HG03520 (cell line): ENCODE results near the gene BMP5.

Source experiments
- ATAC-seq: cut with Tn5 transposase; IDR thresholded peaks from one replicate; pipeline ENCODE4 v1.9.1; 2021; ENCODE audit warnings: mild to moderate bottlenecking, moderate library complexity; ENCODE audit not compliant: unreplicated experiment

BMP5 gene

GRCh38 chr6:55726144-55726543 is 149.2 kb downstream of the BMP5 start:
- ATAC-seq: no peak

- ATAC-seq: no peak
These were observed 160.6 kb downstream of the BMP5 start for GRCh38 chr6:55714831-55715230.

DNA sequence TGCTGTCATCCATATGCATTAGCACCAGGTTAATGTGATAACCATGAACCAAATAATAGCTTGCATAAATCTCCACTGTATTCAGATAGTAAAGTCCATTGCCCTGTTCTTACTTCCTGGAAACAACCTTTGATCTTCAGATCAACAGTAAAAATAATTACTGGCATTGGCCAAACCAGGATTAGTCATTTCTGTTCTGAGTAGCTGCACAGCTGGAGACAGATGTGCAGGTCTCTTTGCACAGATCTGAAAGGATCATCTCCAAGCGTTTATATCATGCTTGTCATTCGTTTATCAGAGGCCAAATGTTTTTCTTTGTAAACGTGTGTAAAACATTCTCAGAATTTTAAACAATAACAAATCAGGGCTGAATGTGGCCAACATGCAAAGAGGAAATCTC is 162.0 kb downstream of the BMP5 start:
- no peak for ATAC-seq

GRCh38 chr6:55708711-55709110 is 166.7 kb downstream of the BMP5 start:
- no peak for ATAC-seq

DNA sequence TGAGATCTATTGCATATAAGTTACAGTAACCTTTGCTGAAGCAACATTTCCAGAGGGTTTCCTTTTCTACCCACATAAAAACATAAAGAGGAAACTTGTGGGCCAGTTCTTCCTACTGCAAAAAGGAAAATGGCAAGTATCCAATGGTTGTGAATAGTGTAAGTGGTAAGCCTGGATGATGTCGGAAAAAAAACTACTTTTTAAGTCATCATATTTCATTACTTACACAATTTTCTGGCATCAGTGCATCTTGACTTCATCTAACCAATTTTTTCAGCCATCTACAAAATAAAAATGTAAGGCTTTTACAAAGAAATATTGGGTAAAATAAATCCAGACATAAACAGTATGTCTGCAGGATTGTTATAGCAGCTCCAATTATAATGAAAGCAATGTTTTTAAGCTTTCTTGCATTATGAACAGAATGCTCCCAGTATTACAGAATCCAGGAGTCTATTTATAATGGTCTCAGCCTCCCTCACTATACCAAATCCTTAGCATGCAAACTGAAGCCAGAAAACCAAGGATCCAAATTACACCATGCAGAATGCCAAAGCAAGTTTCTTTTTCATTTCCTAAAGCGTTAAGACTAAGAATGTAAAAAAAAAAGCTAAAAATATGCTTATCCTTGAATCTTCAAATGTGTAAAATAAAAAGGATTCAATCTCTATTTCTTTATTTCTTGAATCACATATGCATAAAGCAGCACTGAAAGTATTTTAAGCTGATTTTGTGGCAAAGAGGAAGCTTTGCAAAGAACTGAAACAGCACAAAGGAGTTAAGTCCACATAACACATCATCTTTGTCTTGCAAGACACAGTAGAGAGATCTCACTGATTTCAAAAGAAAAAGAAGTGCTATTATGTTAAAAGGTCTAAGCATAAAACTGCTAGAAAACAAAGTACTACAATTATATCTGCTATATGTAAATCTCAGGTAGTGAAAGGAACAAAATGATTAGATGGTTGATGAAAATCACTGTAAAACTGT is 169.6 kb downstream of the BMP5 start:
- ATAC-seq: no peak

GRCh38 chr6:55704421-55704820 is 171.0 kb downstream of the BMP5 start:
- no peak for ATAC-seq
